Measurements from ENCODE around the gene KRT6A. TPM values are rescaled to one million over a fixed set of nuclear protein-coding genes. Genes with fewer than 3 reads are reported as not detected.
A peak's percentile ranks its signal among the peaks of the same experiment; 100 is the strongest.
"Not testable (repeated sequence)": the region's sequence is repeated elsewhere in the genome, so short reads cannot be mapped to it uniquely, and the experiment has no call there.

The KRT6A gene
- total RNA-seq, 1 donor from 2014 or later, result not detected

- DNase-seq (ENCODE audit: low spot score in 2 of 2) (no peak), FAIRE-seq (no peak)
Measured at GRCh38 chr12:52477651-52478050, 15.4 kb downstream of the KRT6A start.

DNA sequence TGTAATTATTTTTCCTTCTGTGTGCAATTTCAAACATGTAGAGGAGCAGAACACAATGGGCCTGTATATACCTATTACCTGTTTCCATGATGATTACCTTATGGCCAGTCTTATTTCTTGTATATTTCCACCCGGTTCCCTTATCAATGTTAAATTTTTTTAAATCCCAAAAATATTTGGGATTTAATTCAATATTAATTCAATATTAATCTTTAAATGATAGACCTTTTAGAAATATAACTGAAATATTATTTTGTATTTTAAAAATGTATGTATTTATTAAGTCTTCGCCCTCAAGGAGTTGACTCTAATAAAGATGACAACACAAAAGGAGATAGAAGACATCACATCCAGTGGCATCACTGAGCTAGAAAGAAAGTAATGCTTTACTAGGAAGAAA lies 18.8 kb downstream of the KRT6A start:
- FAIRE-seq (no peak), DNase-seq (ENCODE audit: low spot score in 2 of 2) (no peak)

DNA sequence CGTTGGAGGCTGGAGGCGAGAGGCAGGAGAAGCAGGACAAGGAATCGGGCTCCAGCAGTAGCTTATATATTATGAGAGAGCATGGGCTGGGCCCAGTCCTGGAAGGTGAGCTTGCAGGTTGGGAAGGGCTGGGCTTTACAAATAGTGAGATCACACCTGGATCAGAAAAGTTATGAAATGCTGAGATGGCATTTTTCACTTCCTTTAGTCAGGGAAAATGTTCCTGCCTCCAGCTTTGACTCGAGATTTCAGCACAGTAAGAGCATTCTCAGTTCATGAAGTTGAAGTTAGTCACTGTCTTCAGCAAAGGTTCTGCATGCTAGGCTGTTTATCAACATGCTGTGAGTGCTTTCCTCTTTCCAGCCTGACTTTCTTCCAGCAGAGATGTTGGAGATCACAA lies 19.3 kb downstream of the KRT6A start, which contains the start of gene KRT6C:
KRT6C (minus strand) TSS at position 38 of the 400 bp plus-strand sequence. CDS start 68 bp downstream, outside the sequence.
- FAIRE-seq (no peak), DNase-seq (ENCODE audit: low spot score in 2 of 2) (no peak)

DNA sequence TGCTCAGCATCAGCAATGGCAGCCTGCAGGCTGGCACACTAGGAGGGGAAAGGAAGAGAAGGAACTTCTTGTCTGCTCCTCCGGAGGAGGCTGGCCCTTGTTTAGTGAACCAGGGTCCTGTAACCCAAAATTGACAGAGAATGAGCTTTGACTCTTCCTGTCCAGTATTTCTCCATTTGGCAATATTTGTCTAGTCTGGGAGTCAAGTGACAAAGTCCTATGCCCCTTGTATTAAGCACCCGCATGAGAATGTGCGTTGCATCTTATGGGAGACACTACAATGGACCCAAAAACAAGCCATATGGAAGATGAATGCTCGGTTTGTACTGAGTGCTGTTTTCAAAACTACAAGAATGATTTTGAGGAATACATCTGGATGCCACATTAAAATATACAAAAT lies 23.2 kb downstream of the KRT6A start:
- FAIRE-seq, result no peak
- DNase-seq (ENCODE audit: low spot score in 2 of 2), result no peak

- DNase-seq (ENCODE audit: low spot score in 2 of 2) (no peak), FAIRE-seq (no peak)
Measured at GRCh38 chr12:52464897-52465296, 28.2 kb downstream of the KRT6A start.

GRCh38 chr12:52461693-52462092 lies 31.4 kb downstream of the KRT6A start:
- FAIRE-seq, result no peak

DNA sequence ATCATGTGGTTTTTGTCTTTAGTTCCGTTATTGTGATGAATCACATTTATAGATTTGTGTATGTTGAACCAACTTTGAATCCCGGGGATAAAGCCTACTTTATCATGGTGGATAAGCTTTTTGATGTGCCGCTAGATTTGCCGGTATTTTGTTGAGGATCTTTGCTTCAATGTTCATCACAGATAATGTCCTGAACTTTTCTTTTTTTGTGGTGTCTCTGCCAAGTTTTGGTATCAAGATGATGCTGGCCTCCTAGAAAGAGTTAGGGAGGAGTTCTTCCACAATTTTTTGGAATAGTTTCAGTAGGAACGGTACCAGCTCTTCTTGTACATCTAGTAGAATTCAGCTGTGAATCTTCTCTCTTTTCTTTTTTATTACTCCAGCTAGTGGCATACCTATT lies 34.2 kb downstream of the KRT6A start:
- FAIRE-seq (no peak), DNase-seq (ENCODE audit: low spot score in 2 of 2) (no peak)

More at GRCh38 chr12:52461693-52462092, 31.4 kb downstream of the KRT6A start:
- DNase-seq (ENCODE audit: low spot score in 2 of 2), result no peak

- DNase-seq (ENCODE audit: low spot score in 2 of 2) (no peak), FAIRE-seq (no peak)
Measured at GRCh38 chr12:52455821-52456220, 37.2 kb downstream of the KRT6A start.

- DNase-seq (ENCODE audit: low spot score in 2 of 2), result peak in 1 of 2 donors; percentile 31
- no peak for FAIRE-seq
Measured at GRCh38 chr12:52454411-52455201, 38.5 kb downstream of the KRT6A start.

- no peak for DNase-seq (ENCODE audit: low spot score in 2 of 2)
- no peak for FAIRE-seq
Measured at GRCh38 chr12:52452101-52452500, 41.0 kb downstream of the KRT6A start, which contains the start of gene KRT6B. TSS of gene KRT6B (minus strand) at chr12:52452146. CDS start at chr12:52452078, 68 bp downstream.

- FAIRE-seq (no peak), DNase-seq (ENCODE audit: low spot score in 2 of 2) (no peak)
Measured at GRCh38 chr12:52448228-52448627, 44.8 kb downstream of the KRT6A start.

- not testable (repeated sequence) for DNase-seq (ENCODE audit: low spot score in 2 of 2); FAIRE-seq
Measured at GRCh38 chr12:52447196-52447595, 45.9 kb downstream of the KRT6A start.

DNA sequence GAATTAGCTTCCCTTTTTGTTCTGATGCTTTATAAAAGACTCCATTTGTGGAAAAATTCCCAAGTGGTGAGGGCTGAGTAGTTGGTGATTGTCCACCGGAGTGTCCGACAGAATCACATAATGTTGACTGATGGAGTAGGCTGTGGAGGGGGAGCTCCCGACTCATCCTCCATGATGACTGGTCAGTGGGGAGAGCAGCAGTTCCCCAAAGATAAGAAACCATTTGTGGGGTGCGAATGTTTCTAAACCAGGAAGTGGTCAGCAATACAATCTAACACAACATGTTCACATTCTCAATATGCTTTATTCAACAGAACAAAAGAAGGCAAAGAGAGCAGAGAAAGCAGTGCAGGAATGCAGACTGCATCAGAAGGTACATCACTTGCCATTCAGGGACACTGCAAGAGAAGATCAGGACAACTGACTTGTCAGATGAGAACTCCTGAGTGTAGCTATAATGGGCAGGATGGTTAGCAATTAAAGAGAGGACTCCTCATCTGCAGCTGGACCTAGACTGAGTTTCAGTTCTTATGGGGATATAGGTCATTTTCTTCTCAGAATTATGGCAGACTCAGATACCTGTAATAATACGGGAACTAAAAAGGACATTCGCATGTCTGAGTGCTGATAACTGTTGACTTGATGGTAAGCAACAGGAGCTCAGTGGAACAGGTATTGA lies 46.6 kb downstream of the KRT6A start:
- no peak for FAIRE-seq
- DNase-seq (ENCODE audit: low spot score in 2 of 2), result no peak

- no peak for FAIRE-seq
- no peak for DNase-seq (ENCODE audit: low spot score in 2 of 2)
Measured at GRCh38 chr12:52445876-52446275, 47.2 kb downstream of the KRT6A start.

- DNase-seq (ENCODE audit: low spot score in 2 of 2) (no peak), FAIRE-seq (no peak)
Measured at GRCh38 chr12:52444647-52445595, 48.1 kb downstream of the KRT6A start.

GRCh38 chr12:52443966-52444365 lies 49.1 kb downstream of the KRT6A start:
- DNase-seq (ENCODE audit: low spot score in 2 of 2), result no peak
- FAIRE-seq, result no peak

DNA sequence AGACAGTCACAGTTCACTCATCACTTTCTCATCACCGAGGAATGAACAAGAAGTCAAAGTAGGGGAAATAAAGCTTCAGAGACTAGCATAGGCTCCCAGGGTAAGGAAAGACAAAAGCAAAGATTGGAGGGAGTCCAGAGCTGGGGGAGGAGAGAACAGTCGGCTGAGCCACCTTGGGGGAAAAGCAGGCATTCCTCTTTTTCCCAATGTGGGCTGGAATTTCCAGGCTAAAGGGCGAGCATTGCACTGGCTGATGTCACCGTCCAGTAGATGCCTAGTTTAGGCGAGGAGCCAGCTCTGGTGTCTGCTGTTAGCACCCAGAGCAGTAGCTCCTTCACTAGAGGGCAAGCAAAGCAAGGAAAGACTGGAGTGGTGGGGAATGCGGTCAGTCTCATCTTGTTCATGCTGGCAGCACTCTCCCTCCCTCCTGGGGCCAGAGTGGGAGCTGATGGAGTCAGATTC lies 50.4 kb downstream of the KRT6A start:
- no peak for FAIRE-seq
- no peak for DNase-seq (ENCODE audit: low spot score in 2 of 2)

- FAIRE-seq, result no peak
- DNase-seq (ENCODE audit: low spot score in 2 of 2), result no peak
Measured at GRCh38 chr12:52441320-52441911, 51.6 kb downstream of the KRT6A start.

GRCh38 chr12:52440821-52441319 lies 52.2 kb downstream of the KRT6A start:
- DNase-seq (ENCODE audit: low spot score in 2 of 2) (no peak), FAIRE-seq (no peak)

DNA sequence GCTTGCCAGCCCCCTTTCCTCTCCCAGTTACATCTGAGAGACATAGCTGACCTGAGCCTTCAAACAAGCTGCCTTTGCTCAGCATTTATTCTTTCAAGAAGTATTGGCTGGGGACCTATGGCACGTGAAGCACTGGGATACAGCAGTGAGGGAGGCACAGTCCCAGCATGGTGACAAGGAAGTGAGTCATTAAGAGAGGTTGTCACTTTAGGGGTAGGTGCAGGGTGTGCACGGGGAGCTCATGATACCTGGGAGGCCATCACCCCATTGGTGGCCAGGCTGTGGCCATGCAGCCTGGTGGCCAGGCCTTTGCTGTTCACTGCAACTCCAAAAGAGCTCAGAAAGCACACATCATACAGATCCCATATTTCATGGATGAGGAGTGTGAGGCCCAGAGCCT lies 53.2 kb downstream of the KRT6A start:
- FAIRE-seq, result no peak
- no peak for DNase-seq (ENCODE audit: low spot score in 2 of 2)
